Right lobe of liver (tissue), 4 donors: ENCODE measurements around the gene SPRED2.

Experiments
- POLR2A ChIP-seq: fragments of 450-650 bp; IDR thresholded peaks from one replicate; pipeline ENCODE4 v1.6.1; 2017; ENCODE audit warnings: antibody characterized with exemption, mild to moderate bottlenecking
- TF ChIP-seq, protein P1 (sequence below), 4 donors: fragments of 200-600 bp in 3 of 4; fragments of 450-650 bp in 1 of 4; IDR thresholded peaks; one replicate each; pipeline versions ENCODE4 v1.5.1 to v1.8.0; 2016 to 2022; ENCODE audit warnings: antibody characterized with exemption in 4 of 4, mild to moderate bottlenecking in 2 of 4
- donor health status: DM: no; HTN: no; CAD: no.
- donor health status: DM: no; HTN: no; CAD: no.
- donor health status: DM: no; HTN: yes; CAD: no.

DNA sequence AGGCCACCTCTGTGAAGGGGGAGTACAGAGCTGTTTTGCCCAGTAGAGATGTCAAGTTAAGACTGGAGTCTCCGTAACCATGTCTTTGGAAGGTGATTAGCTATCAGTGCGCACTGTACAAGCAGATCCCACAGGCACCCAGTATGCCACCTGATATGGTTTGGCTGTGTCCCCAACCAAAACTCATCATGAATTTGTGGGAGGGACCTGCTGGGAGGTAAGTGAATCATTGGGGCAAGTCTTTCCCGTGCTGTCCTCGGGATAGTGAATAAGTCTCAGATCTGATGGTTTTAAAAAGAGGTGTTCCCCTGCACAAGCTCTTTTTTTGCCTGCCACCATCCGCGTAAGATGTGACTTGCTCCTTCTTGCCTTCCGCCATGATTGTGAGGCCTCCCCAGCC is 114.6 kb downstream of the SPRED2 start:
- no peak for TF ChIP-seq POLR2A
- TF ChIP-seq, protein P1, sequence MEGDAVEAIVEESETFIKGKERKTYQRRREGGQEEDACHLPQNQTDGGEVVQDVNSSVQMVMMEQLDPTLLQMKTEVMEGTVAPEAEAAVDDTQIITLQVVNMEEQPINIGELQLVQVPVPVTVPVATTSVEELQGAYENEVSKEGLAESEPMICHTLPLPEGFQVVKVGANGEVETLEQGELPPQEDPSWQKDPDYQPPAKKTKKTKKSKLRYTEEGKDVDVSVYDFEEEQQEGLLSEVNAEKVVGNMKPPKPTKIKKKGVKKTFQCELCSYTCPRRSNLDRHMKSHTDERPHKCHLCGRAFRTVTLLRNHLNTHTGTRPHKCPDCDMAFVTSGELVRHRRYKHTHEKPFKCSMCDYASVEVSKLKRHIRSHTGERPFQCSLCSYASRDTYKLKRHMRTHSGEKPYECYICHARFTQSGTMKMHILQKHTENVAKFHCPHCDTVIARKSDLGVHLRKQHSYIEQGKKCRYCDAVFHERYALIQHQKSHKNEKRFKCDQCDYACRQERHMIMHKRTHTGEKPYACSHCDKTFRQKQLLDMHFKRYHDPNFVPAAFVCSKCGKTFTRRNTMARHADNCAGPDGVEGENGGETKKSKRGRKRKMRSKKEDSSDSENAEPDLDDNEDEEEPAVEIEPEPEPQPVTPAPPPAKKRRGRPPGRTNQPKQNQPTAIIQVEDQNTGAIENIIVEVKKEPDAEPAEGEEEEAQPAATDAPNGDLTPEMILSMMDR (IDR thresholded peaks at IDR 0.05), result no peak
